ENCODE measurements around the gene LIPT2. TPM values are rescaled to one million over a fixed set of nuclear protein-coding genes. Genes with fewer than 3 reads are reported as not detected.
A peak's percentile ranks its signal among the peaks of the same experiment; 100 is the strongest.

The LIPT2 gene
- total RNA-seq, 4 donors from 2014 or later: 0.45 to 3.4 (median 3.1) TPM

DNA sequence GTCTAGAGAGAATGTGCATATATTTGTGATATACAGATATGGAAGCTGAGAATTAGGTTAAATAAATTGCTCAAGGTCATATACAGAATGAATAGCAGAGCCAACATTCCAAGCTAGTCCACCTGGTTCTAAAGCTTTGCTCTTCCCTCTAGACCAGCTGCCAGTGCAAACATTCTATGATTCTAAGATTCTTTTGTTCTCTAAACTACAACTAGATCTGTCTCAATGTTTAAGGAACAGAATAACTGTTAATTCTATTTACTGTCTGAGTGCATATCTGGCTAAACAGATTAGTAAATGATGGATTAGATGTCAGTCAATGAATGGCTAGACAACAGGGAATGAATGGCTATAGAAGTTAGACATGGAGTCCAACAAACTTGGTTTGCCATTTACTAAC lies 45.8 kb downstream of the LIPT2 start:
- Histone ChIP-seq H3K9me3 (no peaks in the 10 kb centered on the region), H3K27ac (no peak overlapping the region), H3K27me3 (peaks cover 8% of the 10 kb centered on the region), H3K36me3 (no peaks in the 10 kb centered on the region), H3K4me1 (peaks cover 0 to 8% (median 0%) of the 10 kb centered on the region in 3 donors), H3K4me3 (no peak overlapping the region)
- TF ChIP-seq POLR2AphosphoS5 (IDR thresholded peaks at IDR 0.05) (no peak), POLR2A (IDR thresholded peaks at IDR 0.05) (no peak), CTCF (IDR thresholded peaks at IDR 0.05) (no peak), EP300 (IDR thresholded peaks at IDR 0.05) (no peak)
- ATAC-seq: no peak

GRCh38 chr11:74446532-74446938 lies 47.0 kb downstream of the LIPT2 start:
- TF ChIP-seq CTCF (IDR thresholded peaks at IDR 0.05) (no peak), POLR2AphosphoS5 (IDR thresholded peaks at IDR 0.05) (no peak), POLR2A (IDR thresholded peaks at IDR 0.05) (no peak), EP300 (IDR thresholded peaks at IDR 0.05) (no peak)
- Histone ChIP-seq H3K36me3 (no peaks in the 10 kb centered on the region), H3K9me3 (no peaks in the 10 kb centered on the region), H3K27ac (no peak overlapping the region), H3K4me3 (no peak overlapping the region), H3K27me3 (no peaks in the 10 kb centered on the region), H3K4me1 (peaks cover 0 to 8% (median 0%) of the 10 kb centered on the region in 3 donors)
- WGBS, 2 donors (ENCODE audit: low coverage in 1 of 2): 86 to 100% methylated on average over 1 of the region's 1 CpG
- no peak for ATAC-seq

- no peak for TF ChIP-seq POLR2A (IDR thresholded peaks at IDR 0.05)
- TF ChIP-seq CTCF (IDR thresholded peaks at IDR 0.05): no peak
- TF ChIP-seq POLR2AphosphoS5 (IDR thresholded peaks at IDR 0.05): no peak
- TF ChIP-seq EP300 (IDR thresholded peaks at IDR 0.05): no peak
- WGBS, 2 donors (ENCODE audit: low coverage in 1 of 2): 65% methylated on average over 5 of the region's 9 CpGs; no CpG with 5 or more reads in 1 of the 2 donors
- ATAC-seq: no peak
- Histone ChIP-seq H3K36me3 (no peaks in the 10 kb centered on the region), H3K4me3 (no peak overlapping the region), H3K27ac (no peak overlapping the region), H3K4me1 (peaks cover 0 to 3% (median 0%) of the 10 kb centered on the region in 3 donors), H3K27me3 (no peaks in the 10 kb centered on the region), H3K9me3 (no peaks in the 10 kb centered on the region)
These were observed 49.2 kb downstream of the LIPT2 start for GRCh38 chr11:74444173-74444826.

DNA sequence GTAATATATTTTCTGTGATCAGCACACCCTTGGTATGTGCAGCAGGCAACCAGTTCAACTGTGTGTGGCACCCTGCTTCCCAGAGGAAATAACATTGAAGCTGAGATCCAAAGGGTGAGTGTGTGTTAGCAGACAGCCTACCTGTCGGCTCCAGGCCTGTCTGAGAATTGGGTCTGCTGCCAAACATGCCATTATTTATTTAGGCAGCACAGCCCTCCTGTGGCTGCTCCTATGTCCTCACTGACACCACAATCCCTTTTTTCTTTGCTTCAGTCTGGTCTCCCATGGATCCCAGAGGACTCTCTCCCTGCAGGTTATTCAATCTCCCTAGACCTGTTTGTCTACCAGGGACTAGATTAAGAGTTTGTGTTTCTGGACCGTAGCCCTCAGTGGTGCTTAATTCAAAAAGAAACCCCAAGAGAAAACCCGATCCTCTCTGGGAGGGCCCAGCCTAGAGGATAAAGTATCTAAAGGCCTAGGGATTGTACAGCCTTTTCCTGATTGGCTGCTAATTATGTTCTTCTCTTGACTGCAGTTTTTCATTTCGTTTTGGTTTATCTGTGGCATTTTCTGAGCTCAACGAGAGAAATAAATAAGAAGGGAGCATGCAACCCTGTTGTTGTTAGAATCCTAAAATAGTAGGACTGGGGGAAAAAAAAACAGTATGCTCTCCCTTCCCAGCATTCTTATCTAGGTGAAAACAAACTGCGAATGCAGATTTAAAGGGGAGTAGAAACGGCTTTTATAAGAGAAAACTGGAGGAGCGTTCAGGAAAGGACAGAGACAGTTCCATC lies 50.3 kb downstream of the LIPT2 start:
- H3K36me3 ChIP-seq: no peaks in the 10 kb centered on the region
- H3K9me3 ChIP-seq: no peaks in the 10 kb centered on the region
- H3K27me3 ChIP-seq: no peaks in the 10 kb centered on the region
- no peak overlapping the region for H3K27ac ChIP-seq
- H3K4me1 ChIP-seq: no peaks in the 10 kb centered on the region
- TF ChIP-seq POLR2A (IDR thresholded peaks at IDR 0.05) (no peak), EP300 (IDR thresholded peaks at IDR 0.05) (no peak), CTCF (IDR thresholded peaks at IDR 0.05) (peak in 1 of 4 experiments; percentile 17)
- 38 to 44% methylated on average over 5 to 7 of the region's 8 CpGs for WGBS, 2 donors (ENCODE audit: low coverage in 1 of 2)
- H3K4me3 ChIP-seq: no peak overlapping the region
- ATAC-seq: no peak

- H3K4me3 ChIP-seq: no peak overlapping the region
- 16 to 78% methylated on average over 1 to 3 of the region's 3 CpGs for WGBS, 2 donors (ENCODE audit: low coverage in 1 of 2)
- TF ChIP-seq EP300 (IDR thresholded peaks at IDR 0.05) (no peak), POLR2AphosphoS5 (IDR thresholded peaks at IDR 0.05) (no peak), CTCF (IDR thresholded peaks at IDR 0.05) (no peak)
- no peak for ATAC-seq
- H3K9me3 ChIP-seq: no peaks in the 10 kb centered on the region
- no peaks in the 10 kb centered on the region for H3K27me3 ChIP-seq
- H3K36me3 ChIP-seq: no peaks in the 10 kb centered on the region
- no peaks in the 10 kb centered on the region for H3K4me1 ChIP-seq
- H3K27ac ChIP-seq: no peak overlapping the region
These were observed 50.9 kb downstream of the LIPT2 start for GRCh38 chr11:74442636-74443035.
